Skeletal muscle cell (primary cell): ENCODE results near the gene AGAP1.

ENCODE experiments used
- DNase-seq: peaks from one replicate; pipeline ENCODE4 v3.0.0-alpha.2; 2010; ENCODE audit warnings: low read depth
- H3K4me3 ChIP-seq: 2 replicates; pipeline ENCODE4 v1.5.1; 2011; ENCODE audit warnings: low read depth, mild to moderate bottlenecking, control low read depth, low read length, moderate library complexity

AGAP1 gene

DNA sequence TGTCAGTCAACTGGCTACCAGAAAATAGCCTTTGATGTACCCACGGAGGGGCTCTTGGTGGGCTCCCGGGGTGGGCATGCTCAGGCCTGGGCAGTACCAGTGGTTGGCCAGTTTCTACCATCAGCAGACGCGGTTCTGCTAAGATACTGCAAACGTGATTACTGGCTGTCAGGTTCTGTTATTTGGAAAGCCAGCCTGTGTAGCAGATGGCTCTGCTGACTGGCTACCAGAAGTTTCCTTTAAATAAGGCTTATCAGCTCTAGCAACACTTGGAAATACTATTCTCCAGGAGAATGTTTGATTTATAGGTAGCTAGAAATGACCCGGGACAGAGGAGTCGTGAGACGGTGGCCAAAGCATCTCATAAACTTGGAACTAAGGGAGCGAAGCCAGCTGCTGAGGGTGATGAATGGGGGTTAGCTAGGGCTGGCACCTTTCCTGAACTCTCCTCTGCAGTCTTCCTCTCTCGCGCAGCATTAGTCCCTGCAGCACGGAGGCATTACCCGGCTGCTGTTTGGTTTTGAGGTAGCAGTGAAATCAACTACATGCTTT is 171.9 kb downstream of the AGAP1 start:
- H3K4me3 ChIP-seq = no peak overlapping the region
- DNase-seq = no peak

- peak; percentile 59 for DNase-seq
- peak overlapping the region; percentile 21 for H3K4me3 ChIP-seq
Measured at GRCh38 chr2:235666213-235666781, 172.5 kb downstream of the AGAP1 start.

GRCh38 chr2:235668782-235669181 is 174.9 kb downstream of the AGAP1 start:
- H3K4me3 ChIP-seq = no peak overlapping the region

DNA sequence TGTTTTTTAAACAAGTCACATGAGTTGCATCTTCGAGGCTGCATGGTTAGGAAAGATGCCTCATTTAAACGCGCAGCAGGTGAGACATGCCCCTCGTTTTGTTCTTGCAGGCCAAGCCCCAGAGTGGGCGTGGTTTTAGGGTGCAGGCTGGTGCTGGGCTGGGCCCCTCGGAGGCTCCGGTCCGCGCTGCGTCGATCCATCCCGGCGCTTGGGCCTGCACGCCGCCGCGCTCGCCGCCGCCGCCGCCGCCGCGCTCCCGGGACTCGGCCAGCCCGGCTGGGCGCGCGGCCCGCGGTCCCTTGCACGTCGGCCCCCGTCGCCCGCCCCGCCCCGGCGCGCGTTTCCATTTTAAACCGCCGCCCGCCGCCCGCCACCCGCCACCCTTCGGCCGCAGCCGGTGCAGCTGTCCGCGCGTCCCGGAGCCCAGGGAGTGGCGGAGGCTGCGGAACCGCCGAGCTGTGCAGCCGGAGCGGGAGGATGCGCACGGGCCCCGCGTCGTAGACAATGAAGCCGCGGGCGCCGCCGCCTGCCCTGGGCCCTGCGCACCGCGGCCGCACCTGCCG is 175.5 kb downstream of the AGAP1 start:
- no peak for DNase-seq
- H3K4me3 ChIP-seq = peak overlapping the region; percentile 44

More at GRCh38 chr2:235668782-235669181, 174.9 kb downstream of the AGAP1 start:
- no peak for DNase-seq

DNA sequence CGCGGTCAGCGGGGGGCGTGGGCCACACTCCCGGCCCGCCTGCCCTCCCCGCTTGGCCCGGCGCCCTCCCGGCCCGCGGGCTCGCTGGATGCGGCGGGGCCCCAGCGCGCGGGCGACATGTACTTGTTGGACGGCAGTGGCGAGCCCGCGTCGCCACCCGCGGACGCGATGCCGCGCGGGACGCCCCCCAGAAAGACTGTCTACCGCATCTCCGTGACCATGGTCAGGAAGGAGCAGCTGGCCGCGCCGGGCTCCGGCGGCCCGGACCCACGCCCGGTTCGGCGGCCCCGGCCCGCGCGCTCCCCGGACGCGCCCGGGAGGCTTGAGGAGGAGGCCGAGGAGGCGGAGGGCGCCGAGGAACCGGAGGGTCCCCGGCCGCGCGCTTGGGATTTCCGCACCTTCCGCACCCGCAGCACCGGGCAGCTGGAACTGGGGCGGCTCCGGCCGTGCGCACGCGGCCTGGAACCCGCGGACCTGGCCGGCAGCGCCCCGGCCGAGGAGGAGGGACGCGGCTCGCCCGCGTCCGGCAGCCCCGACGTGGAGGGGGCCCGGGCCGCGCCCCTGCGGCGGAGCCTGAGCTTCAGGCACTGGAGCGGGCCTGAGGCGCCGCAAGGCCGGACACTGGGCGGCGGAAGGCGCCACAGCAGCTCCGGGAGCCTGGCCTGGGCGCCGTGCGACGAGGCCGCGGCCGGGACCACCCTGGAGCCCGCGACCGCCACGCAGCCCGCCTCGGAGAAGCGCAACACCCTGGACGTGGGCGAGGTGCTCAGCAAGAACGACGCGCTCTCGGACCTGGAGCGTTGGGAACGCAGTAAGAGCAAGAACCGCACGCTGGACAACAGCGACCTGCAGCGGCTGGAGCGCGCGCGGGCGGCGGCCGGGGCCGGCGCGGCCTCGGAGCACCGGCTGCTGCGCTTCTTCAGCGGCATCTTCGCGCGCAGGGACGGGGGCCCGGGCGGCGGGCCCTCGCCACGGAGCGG is 176.4 kb downstream of the AGAP1 start:
- peak; percentile 43 for DNase-seq
- peak overlapping the region; percentile 44 for H3K4me3 ChIP-seq

GRCh38 chr2:235670974-235671787 is 177.3 kb downstream of the AGAP1 start:
- no peak for DNase-seq
- peak overlapping the region; percentile 44 for H3K4me3 ChIP-seq

GRCh38 chr2:235672720-235673119 is 178.9 kb downstream of the AGAP1 start:
- DNase-seq = no peak
- H3K4me3 ChIP-seq = no peak overlapping the region

DNA sequence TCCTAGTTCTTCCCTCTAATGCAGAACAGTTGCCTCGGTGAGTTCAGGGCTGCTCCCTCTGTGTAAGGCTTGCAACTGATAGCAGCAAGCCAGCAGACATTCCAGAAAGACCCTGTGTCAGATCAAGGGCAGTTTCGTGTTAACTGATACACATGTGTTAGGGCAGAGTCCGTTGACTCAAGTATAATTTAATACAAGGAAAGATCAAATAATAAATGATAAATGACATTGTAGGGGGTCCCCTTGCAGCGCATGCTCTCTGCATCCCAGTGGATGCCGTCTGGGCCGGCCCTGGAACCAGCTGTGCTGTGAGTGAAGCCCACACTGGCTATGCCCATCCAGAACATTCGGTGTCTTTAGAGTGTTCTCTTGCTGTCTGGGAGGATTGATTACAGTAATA is 180.3 kb downstream of the AGAP1 start:
- no peak for DNase-seq
- no peak overlapping the region for H3K4me3 ChIP-seq

- no peak overlapping the region for H3K4me3 ChIP-seq
Measured at GRCh38 chr2:235674812-235675211, 181.0 kb downstream of the AGAP1 start.

DNA sequence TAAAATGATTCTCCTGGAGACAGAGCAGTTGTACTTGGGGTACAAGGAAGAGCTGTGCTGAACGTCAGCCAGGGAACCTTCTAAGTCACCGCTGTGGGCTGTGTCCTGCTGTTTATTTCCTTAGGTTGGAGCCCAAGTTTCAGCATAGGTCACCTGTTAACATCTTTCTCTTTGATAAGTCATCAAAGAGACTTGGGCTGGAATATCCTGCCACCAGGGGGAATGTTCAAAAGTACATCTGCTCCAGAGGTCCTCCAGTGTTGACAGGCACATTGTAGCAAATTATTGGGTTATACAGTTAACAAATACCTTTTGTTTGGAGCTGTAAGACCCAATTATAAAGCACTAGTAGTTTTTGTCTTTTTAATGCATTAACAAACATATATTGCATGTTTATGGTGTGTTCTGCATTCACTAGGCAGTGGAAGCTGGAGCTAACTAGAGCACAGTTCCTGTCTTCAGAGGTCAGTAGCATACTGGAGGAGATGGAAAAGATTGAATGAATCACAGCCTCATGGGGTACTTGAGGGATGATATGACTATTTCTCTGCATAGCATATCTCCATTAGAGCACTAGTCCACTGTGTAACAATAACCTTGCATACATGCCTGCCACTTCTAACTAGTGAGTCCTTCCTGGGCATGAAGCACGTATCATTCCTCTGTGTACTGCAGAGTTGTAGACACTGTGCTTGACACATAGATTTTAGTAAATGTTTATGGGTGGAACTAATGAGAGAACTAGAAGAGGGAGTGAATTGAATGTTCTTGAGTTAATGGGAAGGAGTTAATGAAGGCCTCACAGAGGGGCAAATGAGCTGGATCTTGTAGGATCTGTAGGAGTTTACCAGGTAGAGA is 182.1 kb downstream of the AGAP1 start:
- H3K4me3 ChIP-seq = no peak overlapping the region
- DNase-seq = no peak

More at GRCh38 chr2:235674812-235675211, 181.0 kb downstream of the AGAP1 start:
- DNase-seq = no peak

- H3K4me3 ChIP-seq = no peak overlapping the region
- no peak for DNase-seq
Measured at GRCh38 chr2:235676536-235676799, 182.6 kb downstream of the AGAP1 start.

- H3K4me3 ChIP-seq = no peak overlapping the region
Measured at GRCh38 chr2:235677276-235677788, 183.5 kb downstream of the AGAP1 start.

DNA sequence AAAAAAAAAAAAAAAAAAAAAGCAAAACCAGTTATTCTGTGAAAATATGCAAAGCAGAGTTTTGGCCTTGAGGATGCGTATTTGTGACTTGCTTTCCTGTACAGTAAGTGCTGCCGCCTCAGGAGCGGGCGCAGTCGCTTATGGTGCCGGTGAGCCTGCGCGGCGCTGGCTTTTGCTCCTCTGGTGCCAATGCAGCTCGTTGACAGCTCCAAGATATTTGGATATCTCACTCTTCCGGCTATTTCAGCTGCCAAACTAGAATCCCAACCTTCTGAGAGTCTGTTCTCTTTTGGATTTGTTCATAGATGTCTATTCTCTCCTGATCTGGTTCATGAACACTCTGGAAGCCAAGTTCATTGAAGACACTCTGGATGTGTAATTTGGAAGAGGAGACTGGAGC is 184.1 kb downstream of the AGAP1 start:
- H3K4me3 ChIP-seq = no peak overlapping the region

More at GRCh38 chr2:235677276-235677788, 183.5 kb downstream of the AGAP1 start:
- DNase-seq = no peak

DNA sequence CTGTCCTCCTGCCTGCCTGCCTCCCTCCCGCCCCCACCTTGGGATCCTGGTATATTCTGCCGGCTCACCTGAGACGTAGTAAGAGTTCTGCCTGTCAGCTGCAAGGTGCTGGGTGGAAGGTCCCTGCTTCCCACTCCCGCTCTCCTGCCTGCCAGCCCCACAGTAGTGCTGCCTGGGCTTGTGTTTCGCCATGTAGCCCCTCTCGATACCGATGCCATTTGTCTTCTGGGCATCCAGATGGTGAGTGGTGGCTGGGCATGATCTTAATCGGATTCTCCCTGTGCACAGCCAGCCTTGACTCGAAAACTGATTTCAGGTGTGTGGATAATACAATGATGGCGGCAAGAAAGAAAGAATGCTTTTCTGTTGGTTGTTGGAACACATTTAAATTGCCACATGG is 184.9 kb downstream of the AGAP1 start:
- DNase-seq = no peak
- H3K4me3 ChIP-seq = no peak overlapping the region

More for the DNA sequence above, 184.1 kb downstream of the AGAP1 start:
- DNase-seq = no peak

DNA sequence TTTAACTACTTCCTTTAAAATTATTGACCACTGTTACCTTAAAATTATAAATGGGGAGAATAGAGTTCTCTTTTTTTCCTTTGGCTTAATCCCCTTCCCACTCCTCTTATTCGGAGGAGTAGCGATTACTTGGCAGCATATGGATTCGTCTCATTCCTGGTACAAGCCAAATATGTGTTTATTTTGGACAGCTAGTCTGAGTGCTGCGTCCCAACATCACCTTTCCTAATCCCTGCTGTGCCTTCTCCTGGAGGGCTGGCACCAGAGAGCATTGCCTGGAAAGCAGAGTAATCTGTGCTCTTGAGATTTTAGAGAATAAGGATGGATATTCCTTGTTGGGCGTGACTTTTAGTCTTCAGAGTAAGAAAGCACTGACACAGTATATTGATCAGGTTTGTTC is 185.6 kb downstream of the AGAP1 start:
- H3K4me3 ChIP-seq = no peak overlapping the region
- no peak for DNase-seq

GRCh38 chr2:235685024-235685721 is 191.3 kb downstream of the AGAP1 start:
- no peak overlapping the region for H3K4me3 ChIP-seq
- peak; percentile 30 for DNase-seq

GRCh38 chr2:235688511-235689426 is 194.9 kb downstream of the AGAP1 start:
- no peak overlapping the region for H3K4me3 ChIP-seq
- no peak for DNase-seq
